Neuronal stem cell (in vitro differentiated cells): ENCODE results near the gene SOX5.

Experiments used
- DNase-seq: peaks from one replicate; pipeline ENCODE4 v3.0.0-alpha.2; 2013; ENCODE audit warnings: low spot score
- H2AFZ ChIP-seq: one replicate; pipeline ENCODE4 v1.6.1; 2013; ENCODE audit warnings: mild to moderate bottlenecking, low read length, inconsistent platforms
- H2AK5ac ChIP-seq: 2 replicates; pipeline ENCODE4 v1.6.1; 2013; ENCODE audit warnings: low read depth, mild to moderate bottlenecking, inconsistent platforms, low read length, moderate library complexity, mixed read lengths
- H2BK120ac ChIP-seq: 2 replicates; pipeline ENCODE4 v1.6.1; 2013; ENCODE audit warnings: low read depth, mild to moderate bottlenecking, inconsistent platforms, low read length, moderate library complexity, mixed read lengths
- H2BK12ac ChIP-seq: one replicate; pipeline ENCODE4 v1.6.1; 2013; ENCODE audit warnings: low read length, inconsistent platforms
- H2BK15ac ChIP-seq: 2 replicates; pipeline ENCODE4 v1.6.1; 2013; ENCODE audit warnings: mild to moderate bottlenecking, low read length, inconsistent platforms, mixed read lengths
- H2BK5ac ChIP-seq: one replicate; pipeline ENCODE4 v1.6.1; 2013; ENCODE audit warnings: inconsistent platforms, mild to moderate bottlenecking, low read length, moderate library complexity
- H3K14ac ChIP-seq: one replicate; pipeline ENCODE4 v1.6.1; 2013; ENCODE audit warnings: low read length, inconsistent platforms
- H3K18ac ChIP-seq: 2 replicates; pipeline ENCODE4 v1.6.1; 2013; ENCODE audit warnings: low read length, inconsistent platforms
- H3K23ac ChIP-seq: 2 replicates; pipeline ENCODE4 v1.6.1; 2013; ENCODE audit warnings: low read depth, mild to moderate bottlenecking, mixed read lengths, low read length, inconsistent platforms; ENCODE audit not compliant: poor library complexity
- H3K27ac ChIP-seq: replicated peaks from 3 replicates; pipeline ENCODE4 v1.5.1; 2013; ENCODE audit warnings: low read length, inconsistent platforms
- H3K27me3 ChIP-seq, 3 experiments: 2 replicates each; pipeline ENCODE4 v1.6.1; 2013; ENCODE audit warnings: low read length in 3 of 3, mild to moderate bottlenecking in 2 of 3, inconsistent platforms in 1 of 3, low read depth in 1 of 3, mixed read lengths in 1 of 3, moderate library complexity in 1 of 3; ENCODE audit not compliant: control insufficient read depth in 3 of 3, insufficient read depth in 3 of 3
- H3K36me3 ChIP-seq, 2 donors: replicated peaks in 1 of 2; 2 replicates each; pipeline ENCODE4 v1.6.1; 2013; ENCODE audit warnings: low read length in 2 of 2; ENCODE audit not compliant: control insufficient read depth in 2 of 2, insufficient read depth in 2 of 2
- H3K4ac ChIP-seq: 2 replicates; pipeline ENCODE4 v1.6.1; 2013; ENCODE audit warnings: inconsistent platforms, mild to moderate bottlenecking, low read length, moderate library complexity
- H3K4me1 ChIP-seq, 2 donors: 1 replicate in 1 of 2; 2 replicates in 1 of 2; pipeline ENCODE4 v1.6.1; 2013; ENCODE audit warnings: low read length in 2 of 2, low read depth in 1 of 2; ENCODE audit not compliant: control insufficient read depth in 2 of 2, insufficient read depth in 1 of 2
- H3K4me2 ChIP-seq: one replicate; pipeline ENCODE4 v1.6.1; 2013; ENCODE audit warnings: mild to moderate bottlenecking, low read length, inconsistent platforms; ENCODE audit not compliant: insufficient read depth, poor library complexity, severe bottlenecking
- H3K4me3 ChIP-seq, 2 donors: 2 replicates each; pipeline ENCODE4 v1.5.1; 2013; ENCODE audit warnings: low read length in 2 of 2, mild to moderate bottlenecking in 2 of 2, inconsistent platforms in 1 of 2, moderate library complexity in 1 of 2
- H3K79me1 ChIP-seq: one replicate; pipeline ENCODE4 v1.6.1; 2013; ENCODE audit warnings: low read depth, mild to moderate bottlenecking, inconsistent platforms, low read length, moderate library complexity
- H3K9ac ChIP-seq: one replicate; pipeline ENCODE4 v1.6.1; 2013; ENCODE audit warnings: mild to moderate bottlenecking, low read depth, low read length, inconsistent platforms; ENCODE audit not compliant: poor library complexity
- H3K9me3 ChIP-seq, 2 donors: replicated peaks in 1 of 2; 2 replicates each; pipeline versions ENCODE3 to v1.6.1; 2013; ENCODE audit warnings: low read length in 2 of 2, mild to moderate bottlenecking in 2 of 2, inconsistent platforms in 1 of 2, low read depth in 1 of 2, mixed read lengths in 1 of 2, moderate library complexity in 1 of 2; ENCODE audit not compliant: control insufficient read depth in 2 of 2, insufficient read depth in 1 of 2
- H4K8ac ChIP-seq: one replicate; pipeline ENCODE4 v1.6.1; 2013; ENCODE audit warnings: low read depth, mild to moderate bottlenecking, inconsistent platforms, low read length, moderate library complexity
- H4K91ac ChIP-seq: one replicate; pipeline ENCODE4 v1.6.1; 2013; ENCODE audit warnings: low read length, low read depth, mild to moderate bottlenecking, inconsistent platforms; ENCODE audit not compliant: poor library complexity
- WGBS, 2 donors: extraction: QIAGEN DNeasy Blood & Tissue Kit; methylation state at CpG; one replicate each; pipeline ENCODE4 v1.1.7; 2013; ENCODE audit warnings: missing lambda C conversion rate in 2 of 2, mixed read lengths in 1 of 2; ENCODE audit not compliant: insufficient read length in 2 of 2, insufficient replicate concordance in 1 of 2; ENCODE audit errors: extremely low coverage in 2 of 2; 5-methylcytosine and 5-hydroxymethylcytosine counted together

Gene SOX5

GRCh38 chr12:23847857-23848256 is 101.6 kb downstream of the SOX5 start:
- H2BK15ac ChIP-seq: no peak overlapping the region
- H3K27me3 ChIP-seq: no peaks in the 10 kb centered on the region
- H3K9ac ChIP-seq: no peak overlapping the region
- no CpG with 5 or more reads among the region's 3 CpGs for WGBS, 2 donors
- H3K27ac ChIP-seq: no peak overlapping the region
- no peaks in the 10 kb centered on the region for H3K79me1 ChIP-seq
- H3K23ac ChIP-seq: no peak overlapping the region
- no peak overlapping the region for H4K91ac ChIP-seq
- H3K18ac ChIP-seq: no peak overlapping the region
- H3K4me1 ChIP-seq: peaks cover 0 to 3% of the 10 kb centered on the region in 2 donors
- no peak overlapping the region for H3K4me3 ChIP-seq
- no peak overlapping the region for H4K8ac ChIP-seq
- no peak overlapping the region for H3K4ac ChIP-seq
- H2BK120ac ChIP-seq: no peak overlapping the region
- no peak overlapping the region for H3K14ac ChIP-seq
- H3K9me3 ChIP-seq: no peaks in the 10 kb centered on the region
- H2AFZ ChIP-seq: no peak overlapping the region
- no peak overlapping the region for H2AK5ac ChIP-seq
- H3K4me2 ChIP-seq: no peak overlapping the region
- peaks cover 2 to 22% of the 10 kb centered on the region in 2 donors for H3K36me3 ChIP-seq
- H2BK5ac ChIP-seq: no peak overlapping the region
- DNase-seq: no peak
- H2BK12ac ChIP-seq: no peak overlapping the region

DNA sequence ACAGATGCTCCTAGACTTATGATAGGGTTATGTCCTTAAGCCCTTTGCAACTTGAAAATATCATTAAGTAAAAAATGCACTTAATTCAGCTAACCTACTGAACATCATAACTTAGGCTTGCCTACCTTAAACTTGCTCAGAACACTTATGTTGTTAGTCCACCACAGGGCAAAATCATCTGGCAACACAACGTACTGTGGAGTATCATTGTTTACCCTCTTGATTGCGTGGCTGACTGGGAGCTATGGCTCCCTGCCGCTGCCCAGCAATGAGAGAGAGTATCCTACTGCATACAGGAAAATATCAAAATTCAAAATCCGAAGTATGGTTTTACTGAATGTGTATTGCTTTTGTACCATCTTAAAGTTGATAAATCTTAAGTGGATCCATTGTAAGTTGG is 105.5 kb downstream of the SOX5 start:
- no peak overlapping the region for H4K8ac ChIP-seq
- no peak overlapping the region for H3K9ac ChIP-seq
- H2BK120ac ChIP-seq: no peak overlapping the region
- peaks cover 2 to 22% of the 10 kb centered on the region in 2 donors for H3K36me3 ChIP-seq
- H2AK5ac ChIP-seq: no peak overlapping the region
- no peak overlapping the region for H3K4me3 ChIP-seq
- H3K9me3 ChIP-seq: peaks cover 0 to 4% of the 10 kb centered on the region in 2 donors
- no CpG with 5 or more reads among the region's 4 CpGs for WGBS, 2 donors
- H2AFZ ChIP-seq: no peak overlapping the region
- H3K4me1 ChIP-seq: peaks cover 0 to 3% of the 10 kb centered on the region in 2 donors
- H2BK12ac ChIP-seq: no peak overlapping the region
- no peak overlapping the region for H2BK5ac ChIP-seq
- H2BK15ac ChIP-seq: no peak overlapping the region
- no peak overlapping the region for H3K18ac ChIP-seq
- no peak overlapping the region for H3K14ac ChIP-seq
- no peak overlapping the region for H3K4ac ChIP-seq
- H3K27ac ChIP-seq: no peak overlapping the region
- H3K27me3 ChIP-seq: no peaks in the 10 kb centered on the region
- H4K91ac ChIP-seq: no peak overlapping the region
- H3K23ac ChIP-seq: no peak overlapping the region
- H3K4me2 ChIP-seq: no peak overlapping the region
- DNase-seq: no peak
- H3K79me1 ChIP-seq: no peaks in the 10 kb centered on the region

GRCh38 chr12:23834076-23834475 is 115.4 kb downstream of the SOX5 start:
- Histone ChIP-seq H3K4ac (no peak overlapping the region), H2BK5ac (no peak overlapping the region), H2BK12ac (no peak overlapping the region), H3K79me1 (peaks cover 2% of the 10 kb centered on the region), H2BK15ac (no peak overlapping the region), H3K4me1 (peaks cover 10 to 11% of the 10 kb centered on the region in 2 donors), H3K9me3 (no peaks in the 10 kb centered on the region), H3K27ac (no peak overlapping the region), H3K4me3 (no peak overlapping the region), H4K91ac (no peak overlapping the region), H3K27me3 (no peaks in the 10 kb centered on the region), H4K8ac (no peak overlapping the region), H2BK120ac (no peak overlapping the region), H3K23ac (no peak overlapping the region), H2AK5ac (no peak overlapping the region), H3K36me3 (no peaks in the 10 kb centered on the region), H3K18ac (no peak overlapping the region), H3K14ac (no peak overlapping the region), H3K9ac (no peak overlapping the region), H3K4me2 (no peak overlapping the region), H2AFZ (no peak overlapping the region)
- no peak for DNase-seq
- WGBS, 2 donors: no CpG with 5 or more reads among the region's 7 CpGs

DNA sequence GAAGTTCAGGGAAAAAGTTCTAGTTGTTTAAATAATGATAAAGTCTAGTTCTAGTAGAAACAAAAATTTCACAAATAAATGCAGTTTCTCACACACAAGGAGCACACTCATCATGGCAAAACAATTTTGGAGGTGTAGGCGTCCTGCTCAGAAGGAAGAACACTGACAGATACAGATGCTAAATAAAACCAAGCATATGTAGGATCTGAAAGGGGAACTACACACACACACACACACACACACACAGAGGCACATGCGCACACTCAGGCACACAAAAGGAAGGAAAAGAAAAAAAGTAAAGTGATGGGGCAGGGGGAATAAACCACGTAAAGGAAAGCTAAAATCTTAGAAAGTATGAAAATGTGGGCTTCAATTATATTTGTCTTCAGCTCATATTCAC is 117.7 kb downstream of the SOX5 start:
- Histone ChIP-seq H4K8ac (no peak overlapping the region), H3K9ac (no peak overlapping the region), H2BK5ac (no peak overlapping the region), H2AK5ac (no peak overlapping the region), H3K4me1 (peaks cover 8 to 15% of the 10 kb centered on the region in 2 donors), H2AFZ (no peak overlapping the region), H2BK15ac (no peak overlapping the region), H3K14ac (no peak overlapping the region), H2BK120ac (no peak overlapping the region), H3K18ac (no peak overlapping the region), H3K9me3 (no peaks in the 10 kb centered on the region), H3K36me3 (no peaks in the 10 kb centered on the region), H3K4me3 (no peak overlapping the region), H2BK12ac (no peak overlapping the region), H3K4me2 (no peak overlapping the region), H4K91ac (no peak overlapping the region), H3K79me1 (peaks cover 4% of the 10 kb centered on the region), H3K27ac (peak overlapping the region; percentile 63), H3K23ac (no peak overlapping the region), H3K27me3 (no peaks in the 10 kb centered on the region), H3K4ac (no peak overlapping the region)
- no peak for DNase-seq
- no CpG with 5 or more reads among the region's 3 CpGs for WGBS, 2 donors
